OCI-LY3 (cell line): Measurements from ENCODE around the gene AQP2.

Experiments used
- CTCF ChIP-seq: fragments of 200-600, 300-600 bp; sonication (generic); IDR thresholded peaks from 2 replicates; pipeline ENCODE4 v1.5.1; 2014; ENCODE audit warnings: antibody characterized with exemption, low read length, low read depth
- EZH2phosphoT487 ChIP-seq: fragments of 200-600 bp; shearing (Covaris generic); IDR thresholded peaks from 2 replicates; pipeline ENCODE4 v1.6.1; 2018; ENCODE audit warnings: antibody characterized with exemption, mixed run types, low read depth

DNA sequence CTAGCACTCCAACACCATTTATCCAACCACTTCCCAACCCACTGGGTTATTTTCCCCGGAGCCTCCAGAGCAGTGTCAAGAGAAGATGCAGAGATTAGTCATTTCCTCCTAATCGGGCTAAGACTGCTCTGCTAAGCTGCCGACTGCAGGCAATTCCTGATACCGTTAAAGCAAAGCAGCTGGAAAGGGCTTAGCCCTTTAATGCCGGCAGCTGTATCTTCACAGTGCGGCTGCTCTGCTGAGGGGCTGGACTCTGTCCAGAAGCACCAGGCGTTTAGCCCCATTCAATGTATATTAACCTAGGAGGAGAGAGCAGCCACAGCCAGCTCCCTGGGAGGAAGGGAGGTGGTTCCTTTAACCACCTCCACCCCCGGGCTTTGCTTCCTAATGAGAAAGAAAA is 33.4 kb downstream of the AQP2 start:
- TF ChIP-seq CTCF (no peak), EZH2phosphoT487 (no peak)
